Nephron (organoid): Measurements from ENCODE around the gene CCN6.

ENCODE experiments used
- H3K27ac Mint-ChIP-seq, 3 experiments: 2 replicates each; pipeline ENCODE4 v1.8.0; 2020; ENCODE audit warnings: mixed read lengths in 3 of 3, mild to moderate bottlenecking in 2 of 3, moderate library complexity in 1 of 3
- H3K27me3 Mint-ChIP-seq: 2 replicates; pipeline ENCODE4 v1.8.0; 2021; ENCODE audit warnings: low read depth, mild to moderate bottlenecking, moderate library complexity, mixed read lengths
- H3K36me3 Mint-ChIP-seq: 2 replicates; pipeline ENCODE4 v1.8.0; 2020; ENCODE audit warnings: low read depth, mixed read lengths
- H3K4me1 Mint-ChIP-seq: 2 replicates; pipeline ENCODE4 v1.8.0; 2020; ENCODE audit warnings: mixed read lengths
- H3K4me3 Mint-ChIP-seq, 3 experiments: 2 replicates each; pipeline ENCODE4 v1.8.0; 2020; ENCODE audit warnings: mild to moderate bottlenecking in 3 of 3, mixed read lengths in 3 of 3, moderate library complexity in 2 of 3
- H3K9me3 Mint-ChIP-seq: 2 replicates; pipeline ENCODE4 v1.8.0; 2020; ENCODE audit warnings: mixed read lengths
- CTCF ChIP-seq, 3 experiments: fragments of 200-600 bp; sonication (generic); IDR thresholded peaks; one replicate each; pipeline ENCODE4 v1.5.0; 2021; ENCODE audit warnings: antibody characterized with exemption in 3 of 3; ENCODE audit not compliant: unreplicated experiment in 3 of 3

Gene CCN6

GRCh38 chr6:112106562-112106961 is 52.7 kb downstream of the CCN6 start:
- Mint-ChIP-seq H3K9me3 (peaks cover 20% of the 10 kb centered on the region), H3K4me1 (peaks cover 13% of the 10 kb centered on the region), H3K27ac (no peak overlapping the region), H3K36me3 (peaks cover 60% of the 10 kb centered on the region), H3K4me3 (no peak overlapping the region), H3K27me3 (no peaks in the 10 kb centered on the region)
- TF ChIP-seq CTCF (IDR thresholded peaks at IDR 0.05; ENCODE audit: unreplicated experiment in 3 of 3): no peak

- H3K4me3 Mint-ChIP-seq: no peak overlapping the region
- peaks cover 35% of the 10 kb centered on the region for H3K4me1 Mint-ChIP-seq
- no peak for TF ChIP-seq CTCF (IDR thresholded peaks at IDR 0.05; ENCODE audit: unreplicated experiment in 3 of 3)
- peaks cover 18% of the 10 kb centered on the region for H3K9me3 Mint-ChIP-seq
- peak overlapping the region in 2 of 3 experiments; percentile 23 to 86 for H3K27ac Mint-ChIP-seq
- peaks cover 55% of the 10 kb centered on the region for H3K36me3 Mint-ChIP-seq
- no peaks in the 10 kb centered on the region for H3K27me3 Mint-ChIP-seq
Observed at GRCh38 chr6:112109262-112109661, 55.4 kb downstream of the CCN6 start.

- TF ChIP-seq CTCF (IDR thresholded peaks at IDR 0.05; ENCODE audit: unreplicated experiment in 3 of 3): no peak
- peak overlapping the region; percentile 8 to 85 (median 44) for H3K27ac Mint-ChIP-seq
- peaks cover 35% of the 10 kb centered on the region for H3K4me1 Mint-ChIP-seq
- no peak overlapping the region for H3K4me3 Mint-ChIP-seq
- H3K9me3 Mint-ChIP-seq: no peaks in the 10 kb centered on the region
- no peaks in the 10 kb centered on the region for H3K27me3 Mint-ChIP-seq
- peaks cover 44% of the 10 kb centered on the region for H3K36me3 Mint-ChIP-seq
Observed at GRCh38 chr6:112113431-112113830, 59.5 kb downstream of the CCN6 start.

GRCh38 chr6:112113918-112114317 is 60.0 kb downstream of the CCN6 start:
- H3K27me3 Mint-ChIP-seq: no peaks in the 10 kb centered on the region

GRCh38 chr6:112114577-112115223 is 60.8 kb downstream of the CCN6 start:
- H3K4me3 Mint-ChIP-seq: no peak overlapping the region
- no peak for TF ChIP-seq CTCF (IDR thresholded peaks at IDR 0.05; ENCODE audit: unreplicated experiment in 3 of 3)
- H3K4me1 Mint-ChIP-seq: peaks cover 27% of the 10 kb centered on the region
- H3K27me3 Mint-ChIP-seq: no peaks in the 10 kb centered on the region
- peaks cover 47% of the 10 kb centered on the region for H3K36me3 Mint-ChIP-seq
- H3K9me3 Mint-ChIP-seq: no peaks in the 10 kb centered on the region
- no peak overlapping the region for H3K27ac Mint-ChIP-seq

More at GRCh38 chr6:112113918-112114317, 60.0 kb downstream of the CCN6 start:
- peaks cover 45% of the 10 kb centered on the region for H3K36me3 Mint-ChIP-seq
- H3K4me1 Mint-ChIP-seq: peaks cover 34% of the 10 kb centered on the region
- H3K4me3 Mint-ChIP-seq: no peak overlapping the region
- TF ChIP-seq CTCF (IDR thresholded peaks at IDR 0.05; ENCODE audit: unreplicated experiment in 3 of 3): no peak
- peak overlapping the region; percentile 8 to 85 (median 44) for H3K27ac Mint-ChIP-seq
- no peaks in the 10 kb centered on the region for H3K9me3 Mint-ChIP-seq

DNA sequence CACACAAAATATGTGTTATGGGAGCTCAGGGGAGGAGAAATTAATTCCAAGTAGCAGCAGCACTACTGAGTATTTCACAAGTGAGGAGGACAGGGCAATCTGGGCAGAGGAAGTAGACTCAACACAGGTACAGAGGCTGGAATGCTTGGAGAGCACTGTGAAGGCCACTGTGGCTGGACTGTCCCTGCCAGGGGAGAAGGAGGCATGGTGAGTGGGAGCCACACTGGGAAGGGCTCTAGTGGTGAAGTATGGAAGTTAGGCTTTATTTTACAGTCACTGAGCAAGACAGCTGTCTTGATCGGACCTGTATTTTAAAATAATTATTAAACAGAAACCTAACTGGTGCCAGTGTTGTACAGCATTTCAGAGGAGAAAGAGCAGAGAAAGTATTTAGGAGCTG is 62.3 kb downstream of the CCN6 start:
- Mint-ChIP-seq H3K27ac (peak overlapping the region in 1 of 3 experiments; percentile 30), H3K4me1 (peaks cover 24% of the 10 kb centered on the region), H3K9me3 (no peaks in the 10 kb centered on the region), H3K27me3 (no peaks in the 10 kb centered on the region), H3K4me3 (no peak overlapping the region), H3K36me3 (peaks cover 55% of the 10 kb centered on the region)
- no peak for TF ChIP-seq CTCF (IDR thresholded peaks at IDR 0.05; ENCODE audit: unreplicated experiment in 3 of 3)
